OCI-LY1 (cell line): Measurements from ENCODE around the gene TCP11.

Experiments used
- CTCF ChIP-seq: fragments of 200-600 bp; sonication (generic), shearing (Covaris generic); IDR thresholded peaks from 2 replicates; pipeline ENCODE4 v1.5.1; 2017; ENCODE audit warnings: mild to moderate bottlenecking, antibody characterized with exemption, low read length, moderate library complexity, mixed read lengths
- EZH2 ChIP-seq: fragments of 200-600 bp; sonication (generic), shearing (Covaris generic); IDR thresholded peaks from 2 replicates; pipeline ENCODE4 v1.8.0; 2017; ENCODE audit warnings: borderline replicate concordance, mixed run types, mild to moderate bottlenecking, antibody characterized with exemption, low read length, moderate library complexity, mixed read lengths

DNA sequence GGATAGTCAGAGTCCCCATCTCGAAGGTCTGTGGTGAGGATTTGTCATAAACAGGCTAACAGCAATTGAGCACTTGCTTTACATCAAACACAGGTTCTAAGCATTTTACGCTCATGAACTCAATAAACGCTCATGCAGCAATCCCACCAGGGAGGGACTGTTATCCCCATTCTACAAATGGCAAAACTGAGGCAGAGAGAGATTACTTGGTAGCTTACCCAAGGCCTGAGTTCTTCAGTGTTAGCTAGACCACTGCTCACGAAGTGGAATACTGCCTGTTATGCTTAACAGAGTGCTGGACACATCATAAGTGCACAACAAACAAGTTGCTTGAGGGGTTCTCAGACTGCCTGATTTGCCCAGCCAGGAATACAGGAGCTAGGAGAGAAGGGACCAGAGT lies 23.7 kb upstream of the TCP11 start:
- no peak for TF ChIP-seq CTCF
- TF ChIP-seq EZH2 = no peak
